HEK293 (cell line): ENCODE measurements around the gene LPP.
A peak's percentile ranks its signal among the peaks of the same experiment; 100 is the strongest.

ENCODE experiments used
- CTCF ChIA-PET: fragments of 350-600 bp; formaldehyde crosslinking; extraction: SDS; loops from one replicate; lab custom pipeline; 2021; ENCODE audit warnings: antibody characterized with exemption; lab: Yijun Ruan, JAX
- POLR2A ChIA-PET: fragments of 300-600 bp; formaldehyde crosslinking; extraction: SDS; loops from one replicate; lab custom pipeline; 2020; ENCODE audit warnings: antibody characterized with exemption, inconsistent platforms; lab: Yijun Ruan, JAX
- H3K27ac ChIP-seq: fragments of 200-500 bp; sonication (Bioruptor generic); 2 replicates; pipeline ENCODE4 v1.5.1; 2014; ENCODE audit warnings: low read depth, low read length, control low read depth, inconsistent platforms; ENCODE audit errors: extremely low read depth
- H3K36me3 ChIP-seq, 2 experiments: fragments of 200-500 bp in 1 of 2; sonication (Bioruptor generic) in 1 of 2; 1 replicate in 1 of 2; 2 replicates in 1 of 2; pipeline ENCODE4 v1.5.1; 2014 to 2017; ENCODE audit warnings: inconsistent platforms in 2 of 2, low read length in 2 of 2; ENCODE audit not compliant: control insufficient read depth in 2 of 2, insufficient read depth in 1 of 2
- H3K4me1 ChIP-seq: fragments of 200-500 bp; sonication (Bioruptor generic); 2 replicates; pipeline ENCODE4 v1.5.1; 2014; ENCODE audit warnings: mild to moderate bottlenecking, low read length, inconsistent platforms; ENCODE audit not compliant: control insufficient read depth, insufficient read depth
- H3K4me3 ChIP-seq: 2 replicates; pipeline ENCODE4 v1.5.1; 2011; ENCODE audit warnings: low read depth, mild to moderate bottlenecking, control low read depth, low read length, moderate library complexity
- H3K9me3 ChIP-seq: fragments of 200-500 bp; sonication (Bioruptor generic); 2 replicates; pipeline ENCODE4 v1.5.1; 2014; ENCODE audit warnings: low read depth, low read length, inconsistent platforms; ENCODE audit not compliant: control insufficient read depth, insufficient read depth
- BCL11A ChIP-seq: fragments of 450-650 bp; formaldehyde crosslinking; IDR thresholded peaks from 2 replicates; pipeline ENCODE4 v1.5.1; 2016; ENCODE audit warnings: low read depth, missing biosample characterization, missing genetic modification characterization
- GLI2 ChIP-seq: fragments of 450-650 bp; formaldehyde crosslinking; IDR thresholded peaks from 2 replicates; pipeline ENCODE4; 2017; ENCODE audit warnings: missing biosample characterization, missing genetic modification characterization, low read depth, borderline replicate concordance
- KLF10 ChIP-seq: fragments of 450-650 bp; IDR thresholded peaks from 2 replicates; pipeline ENCODE4 v1.5.1; 2018; ENCODE audit warnings: missing biosample characterization, mild to moderate bottlenecking, missing genetic modification characterization
- MEIS1 ChIP-seq: sonication (generic); formaldehyde crosslinking; IDR thresholded peaks from 2 replicates; pipeline ENCODE4 v1.8.1; 2022; ENCODE audit warnings: missing genetic modification reagents, mild to moderate bottlenecking, borderline replicate concordance
- OSR2 ChIP-seq: fragments of 450-650 bp; formaldehyde crosslinking; IDR thresholded peaks from 2 replicates; pipeline ENCODE4 v1.5.1; 2016; ENCODE audit warnings: missing biosample characterization, missing genetic modification characterization
- TCF7L2 ChIP-seq: IDR thresholded peaks from 2 replicates; pipeline ENCODE4 v1.6.1; 2011; ENCODE audit warnings: low read depth, mild to moderate bottlenecking, inconsistent platforms, low read length, moderate library complexity, borderline replicate concordance
- ZEB2 ChIP-seq: fragments of 450-650 bp; formaldehyde crosslinking; IDR thresholded peaks from 2 replicates; pipeline ENCODE4 v1.5.1; 2016; ENCODE audit warnings: missing biosample characterization, missing genetic modification characterization
- ZIC2 ChIP-seq: fragments of 450-650 bp; formaldehyde crosslinking; IDR thresholded peaks from 2 replicates; pipeline ENCODE4 v1.5.1; 2016; ENCODE audit warnings: missing biosample characterization, missing genetic modification characterization
- ZNF114 ChIP-seq: fragments of 450-650 bp; formaldehyde crosslinking; IDR thresholded peaks from 2 replicates; pipeline ENCODE4 v1.5.0; 2017; ENCODE audit warnings: missing biosample characterization, missing genetic modification characterization
- ZNF155 ChIP-seq: fragments of 450-650 bp; formaldehyde crosslinking; IDR thresholded peaks from 2 replicates; pipeline ENCODE4 v1.5.1; 2016; ENCODE audit warnings: missing biosample characterization, missing genetic modification characterization
- ZNF211 ChIP-seq: fragments of 450-650 bp; formaldehyde crosslinking; IDR thresholded peaks from 2 replicates; pipeline ENCODE4 v1.5.1; 2016; ENCODE audit warnings: low read depth, missing biosample characterization, missing genetic modification characterization
- ZNF221 ChIP-seq: fragments of 450-650 bp; formaldehyde crosslinking; IDR thresholded peaks from 2 replicates; pipeline ENCODE4 v1.5.1; 2017; ENCODE audit warnings: missing biosample characterization, missing genetic modification characterization, borderline replicate concordance
- ZNF239 ChIP-seq: fragments of 450-650 bp; formaldehyde crosslinking; IDR thresholded peaks from 2 replicates; pipeline ENCODE4 v1.5.1; 2016; ENCODE audit warnings: missing biosample characterization, missing genetic modification characterization
- ZNF350 ChIP-seq: fragments of 450-650 bp; formaldehyde crosslinking; IDR thresholded peaks from 2 replicates; pipeline ENCODE4 v1.5.0; 2017; ENCODE audit warnings: missing biosample characterization, mild to moderate bottlenecking, missing genetic modification characterization
- ZNF394 ChIP-seq: fragments of 450-650 bp; formaldehyde crosslinking; IDR thresholded peaks from 2 replicates; pipeline ENCODE4 v1.5.1; 2016; ENCODE audit warnings: missing biosample characterization, missing genetic modification characterization, mild to moderate bottlenecking, moderate library complexity, borderline replicate concordance
- ZNF561 ChIP-seq: fragments of 450-650 bp; IDR thresholded peaks from 2 replicates; pipeline ENCODE4 v1.5.1; 2018; ENCODE audit warnings: missing biosample characterization, missing genetic modification characterization, borderline replicate concordance
- ZNF571 ChIP-seq: fragments of 450-650 bp; formaldehyde crosslinking; IDR thresholded peaks from 2 replicates; pipeline ENCODE4 v1.5.0; 2017; ENCODE audit warnings: missing biosample characterization, missing genetic modification characterization
- ZNF626 ChIP-seq: fragments of 450-650 bp; sonication (Bioruptor Pico); formaldehyde crosslinking; IDR thresholded peaks from 2 replicates; pipeline ENCODE4 v1.5.1; 2018; ENCODE audit warnings: missing biosample characterization, missing genetic modification characterization, inconsistent platforms
- ZNF654 ChIP-seq: fragments of 450-650 bp; formaldehyde crosslinking; IDR thresholded peaks from 2 replicates; pipeline ENCODE4 v1.5.1; 2016; ENCODE audit warnings: low read depth, missing biosample characterization, missing genetic modification characterization
- ZSCAN23 ChIP-seq: fragments of 450-650 bp; formaldehyde crosslinking; IDR thresholded peaks from 2 replicates; pipeline ENCODE4 v1.5.1; 2016; ENCODE audit warnings: missing biosample characterization, missing genetic modification characterization
- TF ChIP-seq, protein P1 (sequence below): fragments of 450-650 bp; formaldehyde crosslinking; IDR thresholded peaks from 2 replicates; pipeline ENCODE4 v1.5.1; 2016; ENCODE audit warnings: missing biosample characterization, missing genetic modification characterization
- TF ChIP-seq, protein P2 (sequence below): fragments of 450-650 bp; IDR thresholded peaks from 2 replicates; pipeline ENCODE4 v1.5.1; 2018; ENCODE audit warnings: missing biosample characterization, mild to moderate bottlenecking, missing genetic modification characterization
- TF ChIP-seq, protein P3 (sequence below): fragments of 450-650 bp; formaldehyde crosslinking; IDR thresholded peaks from 2 replicates; pipeline ENCODE4 v1.5.1; 2016; ENCODE audit warnings: missing biosample characterization, missing genetic modification characterization
- TF ChIP-seq, protein P4 (sequence below): fragments of 450-650 bp; formaldehyde crosslinking; IDR thresholded peaks from 2 replicates; pipeline ENCODE4 v1.5.1; 2016; ENCODE audit warnings: missing biosample characterization, missing genetic modification characterization
- TF ChIP-seq, protein P5 (sequence below): fragments of 450-650 bp; formaldehyde crosslinking; IDR thresholded peaks from 2 replicates; pipeline ENCODE4 v1.5.1; 2016; ENCODE audit warnings: missing biosample characterization, missing genetic modification characterization
- TF ChIP-seq, protein P6 (sequence below): fragments of 450-650 bp; formaldehyde crosslinking; IDR thresholded peaks from 2 replicates; pipeline ENCODE4 v1.5.1; 2016; ENCODE audit warnings: missing biosample characterization, missing genetic modification characterization, borderline replicate concordance

LPP gene

DNA sequence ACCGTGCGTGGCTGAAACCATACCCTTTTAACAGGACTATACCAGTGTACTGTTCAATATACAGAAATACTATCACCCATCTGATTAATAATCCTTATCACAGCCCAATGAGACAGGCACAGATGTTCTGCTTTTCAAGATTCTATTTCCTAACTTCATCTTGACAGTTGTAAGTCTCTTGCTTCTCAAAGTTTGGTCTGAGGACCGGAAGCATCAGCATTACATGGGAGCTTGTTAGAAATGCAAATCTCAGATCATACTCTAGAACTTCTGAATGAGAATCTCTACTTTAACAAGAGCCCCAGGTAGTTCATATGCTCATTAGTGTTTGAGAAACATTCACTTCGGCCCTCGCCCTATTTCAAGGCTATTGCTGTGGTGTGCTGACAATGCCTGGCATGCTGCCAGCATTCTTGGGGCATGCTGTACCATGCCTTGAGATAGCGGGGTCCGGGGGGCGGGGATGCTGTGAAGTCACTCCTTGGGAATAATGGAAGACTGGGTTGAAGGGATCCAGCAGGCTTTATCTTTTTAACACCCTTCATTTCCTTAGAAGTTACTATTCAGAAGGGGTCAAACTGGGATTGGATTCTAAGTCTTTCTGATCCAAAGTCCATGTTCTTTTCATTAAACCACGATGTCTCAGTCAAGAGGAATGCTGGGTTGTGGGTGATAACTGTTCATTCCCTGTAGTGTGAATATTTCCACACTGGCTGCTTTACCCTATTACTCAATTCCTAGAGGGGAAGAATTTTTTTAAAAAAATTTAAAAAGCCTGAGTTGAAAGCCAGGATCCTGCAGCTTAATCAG lies 194.7 kb downstream of the LPP start:
- CTCF ChIA-PET = interaction anchor here (0.5 kb wide), 1 partner anchor 239 kb away, joined by 3 read pairs; no protein-coding TSS in a partner anchor
- POLR2A ChIA-PET = no interaction called here
- peaks cover 5% of the 10 kb centered on the region; the same call in 1 of the 2 replicates for H3K4me1 ChIP-seq
- no peak overlapping the region for H3K27ac ChIP-seq
- no peaks in the 10 kb centered on the region for H3K36me3 ChIP-seq
- H3K9me3 ChIP-seq = no peaks in the 10 kb centered on the region
- H3K4me3 ChIP-seq = no peak overlapping the region
- TF ChIP-seq ZIC2 (tag by site-specific recombination) (0 out of 2 replicates have a peak, but pooled peaks have one; percentile 8), ZNF561 (tag by site-specific recombination) (peak; percentile 38; the same call in 1 of the 2 replicates), ZNF394 (tag by site-specific recombination) (no peak), ZNF571 (tag by site-specific recombination) (0 out of 2 replicates have a peak, but pooled peaks have one; percentile 78), ZEB2 (tag by site-specific recombination) (no peak), ZNF211 (tag by site-specific recombination) (no peak), GLI2 (tag by site-specific recombination) (no peak), OSR2 (tag by site-specific recombination) (no peak), BCL11A (no peak), ZNF155 (tag by site-specific recombination) (no peak), MEIS1 (CRISPR knock-in tag) (no peak), ZNF654 (tag by site-specific recombination) (no peak), TCF7L2 (no peak), ZNF239 (tag by site-specific recombination) (no peak), ZNF626 (tag by site-specific recombination) (no peak), ZSCAN23 (tag by site-specific recombination) (no peak), ZNF350 (tag by site-specific recombination) (0 out of 2 replicates have a peak, but pooled peaks have one; percentile 43), ZNF221 (tag by site-specific recombination) (no peak), KLF10 (tag by site-specific recombination) (peak; percentile 42; the same call in 1 of the 2 replicates), ZNF114 (tag by site-specific recombination) (no peak)
- TF ChIP-seq, protein P1, sequence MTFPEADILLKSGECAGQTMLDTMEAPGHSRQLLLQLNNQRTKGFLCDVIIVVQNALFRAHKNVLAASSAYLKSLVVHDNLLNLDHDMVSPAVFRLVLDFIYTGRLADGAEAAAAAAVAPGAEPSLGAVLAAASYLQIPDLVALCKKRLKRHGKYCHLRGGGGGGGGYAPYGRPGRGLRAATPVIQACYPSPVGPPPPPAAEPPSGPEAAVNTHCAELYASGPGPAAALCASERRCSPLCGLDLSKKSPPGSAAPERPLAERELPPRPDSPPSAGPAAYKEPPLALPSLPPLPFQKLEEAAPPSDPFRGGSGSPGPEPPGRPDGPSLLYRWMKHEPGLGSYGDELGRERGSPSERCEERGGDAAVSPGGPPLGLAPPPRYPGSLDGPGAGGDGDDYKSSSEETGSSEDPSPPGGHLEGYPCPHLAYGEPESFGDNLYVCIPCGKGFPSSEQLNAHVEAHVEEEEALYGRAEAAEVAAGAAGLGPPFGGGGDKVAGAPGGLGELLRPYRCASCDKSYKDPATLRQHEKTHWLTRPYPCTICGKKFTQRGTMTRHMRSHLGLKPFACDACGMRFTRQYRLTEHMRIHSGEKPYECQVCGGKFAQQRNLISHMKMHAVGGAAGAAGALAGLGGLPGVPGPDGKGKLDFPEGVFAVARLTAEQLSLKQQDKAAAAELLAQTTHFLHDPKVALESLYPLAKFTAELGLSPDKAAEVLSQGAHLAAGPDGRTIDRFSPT (tag by site-specific recombination) = no peak
- TF ChIP-seq, protein P2, sequence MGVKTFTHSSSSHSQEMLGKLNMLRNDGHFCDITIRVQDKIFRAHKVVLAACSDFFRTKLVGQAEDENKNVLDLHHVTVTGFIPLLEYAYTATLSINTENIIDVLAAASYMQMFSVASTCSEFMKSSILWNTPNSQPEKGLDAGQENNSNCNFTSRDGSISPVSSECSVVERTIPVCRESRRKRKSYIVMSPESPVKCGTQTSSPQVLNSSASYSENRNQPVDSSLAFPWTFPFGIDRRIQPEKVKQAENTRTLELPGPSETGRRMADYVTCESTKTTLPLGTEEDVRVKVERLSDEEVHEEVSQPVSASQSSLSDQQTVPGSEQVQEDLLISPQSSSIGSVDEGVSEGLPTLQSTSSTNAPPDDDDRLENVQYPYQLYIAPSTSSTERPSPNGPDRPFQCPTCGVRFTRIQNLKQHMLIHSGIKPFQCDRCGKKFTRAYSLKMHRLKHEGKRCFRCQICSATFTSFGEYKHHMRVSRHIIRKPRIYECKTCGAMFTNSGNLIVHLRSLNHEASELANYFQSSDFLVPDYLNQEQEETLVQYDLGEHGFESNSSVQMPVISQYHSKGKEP (tag by site-specific recombination) = peak; percentile 72; the same call in 1 of the 2 replicates
- TF ChIP-seq, protein P3, sequence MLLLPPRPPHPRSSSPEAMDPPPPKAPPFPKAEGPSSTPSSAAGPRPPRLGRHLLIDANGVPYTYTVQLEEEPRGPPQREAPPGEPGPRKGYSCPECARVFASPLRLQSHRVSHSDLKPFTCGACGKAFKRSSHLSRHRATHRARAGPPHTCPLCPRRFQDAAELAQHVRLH = no peak
- TF ChIP-seq, protein P4, sequence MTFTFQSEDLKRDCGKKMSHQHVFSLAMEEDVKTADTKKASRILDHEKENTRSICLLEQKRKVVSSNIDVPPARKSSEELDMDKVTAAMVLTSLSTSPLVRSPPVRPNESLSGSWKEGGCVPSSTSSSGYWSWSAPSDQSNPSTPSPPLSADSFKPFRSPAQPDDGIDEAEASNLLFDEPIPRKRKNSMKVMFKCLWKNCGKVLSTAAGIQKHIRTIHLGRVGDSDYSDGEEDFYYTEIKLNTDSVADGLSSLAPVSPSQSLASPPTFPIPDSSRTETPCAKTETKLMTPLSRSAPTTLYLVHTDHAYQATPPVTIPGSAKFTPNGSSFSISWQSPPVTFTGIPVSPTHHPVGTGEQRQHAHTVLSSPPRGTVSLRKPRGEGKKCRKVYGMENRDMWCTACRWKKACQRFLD (tag by site-specific recombination) = no peak
- TF ChIP-seq, protein P5, sequence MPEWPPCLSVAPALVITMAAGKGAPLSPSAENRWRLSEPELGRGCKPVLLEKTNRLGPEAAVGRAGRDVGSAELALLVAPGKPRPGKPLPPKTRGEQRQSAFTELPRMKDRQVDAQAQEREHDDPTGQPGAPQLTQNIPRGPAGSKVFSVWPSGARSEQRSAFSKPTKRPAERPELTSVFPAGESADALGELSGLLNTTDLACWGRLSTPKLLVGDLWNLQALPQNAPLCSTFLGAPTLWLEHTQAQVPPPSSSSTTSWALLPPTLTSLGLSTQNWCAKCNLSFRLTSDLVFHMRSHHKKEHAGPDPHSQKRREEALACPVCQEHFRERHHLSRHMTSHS (tag by site-specific recombination) = no peak
- TF ChIP-seq, protein P6, sequence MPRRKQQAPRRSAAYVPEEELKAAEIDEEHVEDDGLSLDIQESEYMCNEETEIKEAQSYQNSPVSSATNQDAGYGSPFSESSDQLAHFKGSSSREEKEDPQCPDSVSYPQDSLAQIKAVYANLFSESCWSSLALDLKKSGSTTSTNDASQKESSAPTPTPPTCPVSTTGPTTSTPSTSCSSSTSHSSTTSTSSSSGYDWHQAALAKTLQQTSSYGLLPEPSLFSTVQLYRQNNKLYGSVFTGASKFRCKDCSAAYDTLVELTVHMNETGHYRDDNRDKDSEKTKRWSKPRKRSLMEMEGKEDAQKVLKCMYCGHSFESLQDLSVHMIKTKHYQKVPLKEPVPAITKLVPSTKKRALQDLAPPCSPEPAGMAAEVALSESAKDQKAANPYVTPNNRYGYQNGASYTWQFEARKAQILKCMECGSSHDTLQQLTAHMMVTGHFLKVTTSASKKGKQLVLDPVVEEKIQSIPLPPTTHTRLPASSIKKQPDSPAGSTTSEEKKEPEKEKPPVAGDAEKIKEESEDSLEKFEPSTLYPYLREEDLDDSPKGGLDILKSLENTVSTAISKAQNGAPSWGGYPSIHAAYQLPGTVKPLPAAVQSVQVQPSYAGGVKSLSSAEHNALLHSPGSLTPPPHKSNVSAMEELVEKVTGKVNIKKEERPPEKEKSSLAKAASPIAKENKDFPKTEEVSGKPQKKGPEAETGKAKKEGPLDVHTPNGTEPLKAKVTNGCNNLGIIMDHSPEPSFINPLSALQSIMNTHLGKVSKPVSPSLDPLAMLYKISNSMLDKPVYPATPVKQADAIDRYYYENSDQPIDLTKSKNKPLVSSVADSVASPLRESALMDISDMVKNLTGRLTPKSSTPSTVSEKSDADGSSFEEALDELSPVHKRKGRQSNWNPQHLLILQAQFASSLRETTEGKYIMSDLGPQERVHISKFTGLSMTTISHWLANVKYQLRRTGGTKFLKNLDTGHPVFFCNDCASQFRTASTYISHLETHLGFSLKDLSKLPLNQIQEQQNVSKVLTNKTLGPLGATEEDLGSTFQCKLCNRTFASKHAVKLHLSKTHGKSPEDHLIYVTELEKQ (tag by site-specific recombination) = no peak
